Measurements from ENCODE around the gene PRR22.
A peak's percentile ranks its signal among the peaks of the same experiment; 100 is the strongest.

The PRR22 gene

GRCh38 chr19:5823579-5824281 is 39.2 kb upstream of the PRR22 start:
- no peak overlapping the region for H3K4me3 Mint-ChIP-seq
- H3K9me3 Mint-ChIP-seq, result no peaks in the 10 kb centered on the region
- peaks cover 9% of the 10 kb centered on the region for H3K27me3 Mint-ChIP-seq
- no peak for DNase-seq
- no peak overlapping the region for H3K27ac Mint-ChIP-seq
- H3K36me3 Mint-ChIP-seq, result peaks cover 2% of the 10 kb centered on the region
- peaks cover 14% of the 10 kb centered on the region for H3K4me1 Mint-ChIP-seq
- CTCF ChIA-PET, result interaction anchor here (2.1 kb wide), 1 partner anchor 19 kb away, joined by 8 read pairs; the partner anchor contains the start of gene NRTN

- CTCF ChIA-PET, result interaction anchor here (0.6 to 2.1 kb wide), 3 partner anchors 18 to 683 kb away, joined by 3 to 8 read pairs (median 4); partner anchors contain the start of gene NRTN
- H3K4me1 Mint-ChIP-seq, result peaks cover 10% of the 10 kb centered on the region
- H3K27ac Mint-ChIP-seq, result no peak overlapping the region
- H3K27me3 Mint-ChIP-seq, result peaks cover 12% of the 10 kb centered on the region
- H3K4me3 Mint-ChIP-seq, result no peak overlapping the region
- no peaks in the 10 kb centered on the region for H3K9me3 Mint-ChIP-seq
- no peaks in the 10 kb centered on the region for H3K36me3 Mint-ChIP-seq
- no peak for DNase-seq
Observed at GRCh38 chr19:5822181-5822844, 37.8 kb upstream of the PRR22 start.

- peaks cover 3% of the 10 kb centered on the region for H3K4me1 Mint-ChIP-seq
- peaks cover 18% of the 10 kb centered on the region for H3K27me3 Mint-ChIP-seq
- H3K4me3 Mint-ChIP-seq, result no peak overlapping the region
- DNase-seq, result no peak
- no peak overlapping the region for H3K27ac Mint-ChIP-seq
- CTCF ChIA-PET, result interaction anchor here (0.6 to 1.6 kb wide), 3 partner anchors 18 to 683 kb away, joined by 3 to 5 read pairs (median 4); no protein-coding TSS in a partner anchor
- no peaks in the 10 kb centered on the region for H3K9me3 Mint-ChIP-seq
- no peaks in the 10 kb centered on the region for H3K36me3 Mint-ChIP-seq
Observed at GRCh38 chr19:5821521-5822180, 37.1 kb upstream of the PRR22 start.

DNA sequence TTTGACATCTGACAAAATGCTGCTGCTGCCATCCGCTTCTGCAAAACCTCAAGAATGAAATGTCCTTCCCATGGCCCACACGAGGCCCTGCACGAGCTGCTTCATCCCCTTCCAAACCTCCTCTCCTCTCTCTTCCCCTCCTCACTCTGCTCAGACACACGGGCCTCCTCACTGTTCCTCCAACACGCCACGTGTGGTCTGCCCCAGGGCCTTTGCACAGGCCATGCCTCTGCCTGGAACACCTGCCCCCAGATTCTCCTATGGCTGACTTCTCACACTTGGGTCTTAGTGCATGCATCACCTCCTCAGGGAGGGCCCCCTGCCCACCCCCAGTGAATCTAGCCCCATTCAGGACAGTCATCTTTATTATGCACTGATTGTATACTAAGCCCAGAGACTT is 36.2 kb upstream of the PRR22 start:
- H3K4me1 Mint-ChIP-seq, result no peaks in the 10 kb centered on the region
- no peak for DNase-seq

GRCh38 chr19:5818594-5818993 is 34.0 kb upstream of the PRR22 start:
- CTCF ChIA-PET, result interaction anchor here (0.6 kb wide), 1 partner anchor 356 kb away, joined by 5 read pairs; no protein-coding TSS in a partner anchor
- Mint-ChIP-seq H3K9me3 (no peaks in the 10 kb centered on the region), H3K27me3 (peaks cover 30% of the 10 kb centered on the region), H3K4me1 (no peaks in the 10 kb centered on the region), H3K4me3 (no peak overlapping the region), H3K36me3 (no peaks in the 10 kb centered on the region), H3K27ac (no peak overlapping the region)
- no peak for DNase-seq

More for the DNA sequence above, 36.2 kb upstream of the PRR22 start:
- Mint-ChIP-seq H3K4me3 (no peak overlapping the region), H3K27ac (peak overlapping the region; percentile 29), H3K9me3 (no peaks in the 10 kb centered on the region), H3K36me3 (no peaks in the 10 kb centered on the region), H3K27me3 (peaks cover 24% of the 10 kb centered on the region)
- CTCF ChIA-PET, result interaction anchor here (1.4 kb wide), 1 partner anchor 17 kb away, joined by 5 read pairs; no protein-coding TSS in a partner anchor

- no peak for DNase-seq
- Mint-ChIP-seq H3K36me3 (no peaks in the 10 kb centered on the region), H3K4me1 (no peaks in the 10 kb centered on the region), H3K9me3 (no peaks in the 10 kb centered on the region), H3K27ac (no peak overlapping the region), H3K27me3 (peaks cover 30% of the 10 kb centered on the region), H3K4me3 (no peak overlapping the region)
- CTCF ChIA-PET, result no interaction called here
Observed at GRCh38 chr19:5817218-5817617, 32.7 kb upstream of the PRR22 start.

- H3K27me3 Mint-ChIP-seq, result peaks cover 25% of the 10 kb centered on the region
- no peaks in the 10 kb centered on the region for H3K9me3 Mint-ChIP-seq
- CTCF ChIA-PET, result no interaction called here
Observed at GRCh38 chr19:5814852-5815246, 30.3 kb upstream of the PRR22 start.

DNA sequence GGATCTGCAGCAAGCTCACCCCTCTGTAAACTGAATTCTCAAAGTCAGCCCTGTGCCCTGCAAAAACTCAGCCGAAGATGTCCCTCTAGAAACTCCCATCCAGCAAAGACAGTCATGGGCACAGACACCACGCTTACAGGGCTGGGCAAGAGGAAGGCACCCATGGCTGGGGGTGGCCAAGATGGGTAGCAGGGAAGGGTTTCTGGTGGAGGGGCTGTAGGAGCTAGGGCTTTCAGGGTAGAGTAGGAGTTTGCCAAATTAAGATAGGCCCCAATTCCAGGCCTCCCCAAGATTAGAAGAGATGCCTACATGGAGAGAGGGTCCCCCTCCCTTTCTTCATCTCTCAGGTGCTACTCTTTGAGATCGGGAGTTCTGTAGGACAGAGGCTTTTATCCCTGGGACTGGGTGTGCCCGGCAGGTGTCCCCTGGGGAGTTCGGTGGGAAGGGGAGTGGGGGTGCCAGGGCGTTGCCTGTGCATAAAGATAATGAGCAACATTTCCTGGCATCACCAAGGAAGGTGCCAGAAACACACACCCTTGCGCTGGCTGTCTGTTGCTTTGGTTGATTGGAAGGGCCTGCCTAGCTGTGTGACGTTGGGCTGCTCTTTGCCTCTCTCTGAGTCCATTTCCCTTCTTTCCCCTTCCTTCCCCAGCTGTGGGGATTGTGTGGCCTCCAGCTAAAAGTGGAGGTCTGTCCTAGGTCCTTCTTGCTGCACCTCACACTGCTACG is 29.7 kb upstream of the PRR22 start:
- DNase-seq, result no peak
- CTCF ChIA-PET, result interaction anchor here (1.2 kb wide), 1 partner anchor 10 kb away, joined by 5 read pairs; no protein-coding TSS in a partner anchor
- Mint-ChIP-seq H3K27ac (no peak overlapping the region), H3K4me1 (no peaks in the 10 kb centered on the region), H3K4me3 (no peak overlapping the region), H3K9me3 (no peaks in the 10 kb centered on the region), H3K36me3 (no peaks in the 10 kb centered on the region), H3K27me3 (peaks cover 25% of the 10 kb centered on the region)

More at GRCh38 chr19:5814852-5815246, 30.3 kb upstream of the PRR22 start:
- H3K36me3 Mint-ChIP-seq, result no peaks in the 10 kb centered on the region
- no peak overlapping the region for H3K27ac Mint-ChIP-seq
- H3K4me1 Mint-ChIP-seq, result no peaks in the 10 kb centered on the region
- no peak for DNase-seq
- no peak overlapping the region for H3K4me3 Mint-ChIP-seq

- CTCF ChIA-PET, result no interaction called here
Observed at GRCh38 chr19:5811117-5811516, 26.6 kb upstream of the PRR22 start.

DNA sequence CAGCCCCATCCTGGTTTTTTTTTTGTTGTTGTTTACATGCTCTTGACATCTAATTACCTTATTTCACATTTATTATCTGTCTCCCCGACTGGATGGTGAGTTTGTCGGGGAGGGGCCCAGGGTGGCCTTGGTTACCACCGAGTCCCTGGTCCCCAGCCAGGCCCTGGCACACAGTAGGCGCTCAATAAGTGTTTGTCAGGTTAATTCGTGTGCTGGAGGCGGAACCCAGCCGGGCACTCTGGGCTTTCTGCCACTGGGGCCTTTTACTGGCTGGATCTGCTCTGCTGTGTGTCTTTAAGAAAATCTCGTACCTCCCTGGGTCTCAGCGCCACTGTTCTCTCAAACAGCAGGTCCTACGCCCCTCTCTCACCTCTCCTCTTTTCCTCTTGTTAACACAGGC is 24.9 kb upstream of the PRR22 start:
- peaks cover 4% of the 10 kb centered on the region for H3K4me1 Mint-ChIP-seq
- H3K27ac Mint-ChIP-seq, result no peak overlapping the region
- no peaks in the 10 kb centered on the region for H3K9me3 Mint-ChIP-seq
- no peak for DNase-seq
- CTCF ChIA-PET, result interaction anchor here (0.9 kb wide), 1 partner anchor 31 kb away, joined by 6 read pairs; no protein-coding TSS in a partner anchor
- H3K36me3 Mint-ChIP-seq, result no peaks in the 10 kb centered on the region
- H3K4me3 Mint-ChIP-seq, result no peak overlapping the region
- peaks cover 35% of the 10 kb centered on the region for H3K27me3 Mint-ChIP-seq

More at GRCh38 chr19:5811117-5811516, 26.6 kb upstream of the PRR22 start:
- no peak overlapping the region for H3K27ac Mint-ChIP-seq
- no peaks in the 10 kb centered on the region for H3K4me1 Mint-ChIP-seq
- no peak for DNase-seq
- H3K27me3 Mint-ChIP-seq, result peaks cover 28% of the 10 kb centered on the region
- H3K36me3 Mint-ChIP-seq, result no peaks in the 10 kb centered on the region
- H3K4me3 Mint-ChIP-seq, result no peak overlapping the region
- no peaks in the 10 kb centered on the region for H3K9me3 Mint-ChIP-seq

- H3K4me1 Mint-ChIP-seq, result peaks cover 8% of the 10 kb centered on the region
- H3K27ac Mint-ChIP-seq, result no peak overlapping the region
- peaks cover 39% of the 10 kb centered on the region for H3K27me3 Mint-ChIP-seq
- H3K36me3 Mint-ChIP-seq, result no peaks in the 10 kb centered on the region
- H3K4me3 Mint-ChIP-seq, result no peak overlapping the region
- no peaks in the 10 kb centered on the region for H3K9me3 Mint-ChIP-seq
- no peak for DNase-seq
- CTCF ChIA-PET, result interaction anchor here (0.9 kb wide), 1 partner anchor 31 kb away, joined by 6 read pairs; no protein-coding TSS in a partner anchor
Observed at GRCh38 chr19:5809053-5809452, 24.5 kb upstream of the PRR22 start.

- Mint-ChIP-seq H3K27me3 (peaks cover 47% of the 10 kb centered on the region), H3K4me1 (peaks cover 14% of the 10 kb centered on the region), H3K27ac (no peak overlapping the region), H3K9me3 (no peaks in the 10 kb centered on the region), H3K36me3 (no peaks in the 10 kb centered on the region), H3K4me3 (no peak overlapping the region)
- DNase-seq, result no peak
- CTCF ChIA-PET, result interaction anchor here (0.7 to 1.3 kb wide), 3 partner anchors 20 to 214 kb away, joined by 3 to 4 read pairs (median 4); partner anchors contain the start of gene NDUFA11
Observed at GRCh38 chr19:5808120-5808816, 23.7 kb upstream of the PRR22 start.

DNA sequence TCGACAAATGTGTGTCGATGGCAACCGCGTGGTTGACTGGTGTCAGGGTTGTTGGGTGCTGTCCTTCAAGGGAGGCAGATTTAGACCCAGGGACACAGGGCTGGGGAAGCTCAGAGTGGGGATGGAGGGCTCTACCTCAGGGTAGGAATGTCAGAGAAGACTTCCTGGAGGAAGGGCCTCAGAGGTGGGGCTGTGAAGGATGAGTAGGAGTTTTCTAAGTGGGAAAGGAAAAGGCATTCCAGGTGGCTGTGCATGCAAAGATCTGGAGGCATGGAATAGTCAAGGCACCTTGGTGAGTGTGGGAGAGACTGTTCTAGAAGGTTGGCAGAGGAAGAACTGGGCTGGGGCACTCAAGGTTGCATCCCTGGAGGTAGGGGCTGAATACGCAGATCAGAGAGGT is 22.4 kb upstream of the PRR22 start:
- Mint-ChIP-seq H3K27me3 (peaks cover 59% of the 10 kb centered on the region), H3K36me3 (no peaks in the 10 kb centered on the region), H3K4me1 (peaks cover 23% of the 10 kb centered on the region), H3K4me3 (no peak overlapping the region), H3K9me3 (no peaks in the 10 kb centered on the region), H3K27ac (no peak overlapping the region)
- CTCF ChIA-PET, result interaction anchor here (1.0 to 1.2 kb wide), 2 partner anchors 21 to 215 kb away, joined by 6 read pairs; no protein-coding TSS in a partner anchor
- no peak for DNase-seq
